A549 treated with AZD2906 at 1 μM for 4 hours (cell line): ENCODE measurements around the gene EFNB2. TPM values are rescaled to one million over a fixed set of nuclear protein-coding genes. Genes with fewer than 3 reads are reported as not detected.

Experiments
- total RNA-seq: library from RNA; stranded (reverse); fragments of 200-300 nt; extraction: Qiagen RNA extraction; gene quantifications from 5 replicates; pipeline ENCODE4 v1.2.3, GENCODE V29; 2022

The EFNB2 gene, protein sequence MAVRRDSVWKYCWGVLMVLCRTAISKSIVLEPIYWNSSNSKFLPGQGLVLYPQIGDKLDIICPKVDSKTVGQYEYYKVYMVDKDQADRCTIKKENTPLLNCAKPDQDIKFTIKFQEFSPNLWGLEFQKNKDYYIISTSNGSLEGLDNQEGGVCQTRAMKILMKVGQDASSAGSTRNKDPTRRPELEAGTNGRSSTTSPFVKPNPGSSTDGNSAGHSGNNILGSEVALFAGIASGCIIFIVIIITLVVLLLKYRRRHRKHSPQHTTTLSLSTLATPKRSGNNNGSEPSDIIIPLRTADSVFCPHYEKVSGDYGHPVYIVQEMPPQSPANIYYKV
- 3.4 to 4.4 TPM (median 4.0 TPM) in 5 replicates for total RNA-seq

DNA sequence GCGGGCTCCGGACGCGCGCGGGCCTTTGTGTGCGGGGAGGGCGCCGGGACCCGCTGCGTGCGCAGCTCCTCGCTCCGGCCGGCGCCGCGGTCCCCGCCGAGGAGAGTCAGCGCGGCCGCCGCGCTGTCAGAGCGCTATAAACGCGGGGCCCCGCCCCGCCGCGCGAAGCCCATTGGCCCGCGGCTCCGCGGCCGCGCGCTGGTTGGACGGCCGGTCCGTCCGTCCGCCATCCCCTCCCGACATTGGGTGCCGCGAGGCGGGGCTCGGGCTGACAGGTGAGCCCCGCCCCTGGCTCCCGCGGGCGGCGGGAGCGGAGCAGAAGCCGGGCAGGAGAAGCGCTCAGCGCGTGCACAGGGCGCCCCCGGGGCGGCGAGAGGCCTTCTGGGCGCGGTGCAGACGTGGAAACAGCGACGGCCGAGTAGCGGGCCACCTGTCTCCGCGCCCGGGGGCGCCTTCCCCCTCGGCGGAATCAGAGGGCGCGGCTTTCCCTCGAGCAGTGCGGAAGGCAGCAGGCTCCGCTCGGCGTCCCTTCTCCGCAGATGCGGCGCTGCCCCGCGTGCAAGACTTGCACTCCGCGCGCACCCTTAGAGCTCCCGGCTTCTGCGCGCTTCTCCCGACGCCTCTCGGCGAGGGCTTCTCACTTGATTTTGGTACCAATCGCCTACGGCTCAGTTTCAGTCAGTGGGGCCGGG is at the start of gene EFNB2:
TSS of gene EFNB2 (minus strand) at position 111 of the 692 bp plus-strand sequence. CDS start 698 bp downstream, outside the sequence.

DNA sequence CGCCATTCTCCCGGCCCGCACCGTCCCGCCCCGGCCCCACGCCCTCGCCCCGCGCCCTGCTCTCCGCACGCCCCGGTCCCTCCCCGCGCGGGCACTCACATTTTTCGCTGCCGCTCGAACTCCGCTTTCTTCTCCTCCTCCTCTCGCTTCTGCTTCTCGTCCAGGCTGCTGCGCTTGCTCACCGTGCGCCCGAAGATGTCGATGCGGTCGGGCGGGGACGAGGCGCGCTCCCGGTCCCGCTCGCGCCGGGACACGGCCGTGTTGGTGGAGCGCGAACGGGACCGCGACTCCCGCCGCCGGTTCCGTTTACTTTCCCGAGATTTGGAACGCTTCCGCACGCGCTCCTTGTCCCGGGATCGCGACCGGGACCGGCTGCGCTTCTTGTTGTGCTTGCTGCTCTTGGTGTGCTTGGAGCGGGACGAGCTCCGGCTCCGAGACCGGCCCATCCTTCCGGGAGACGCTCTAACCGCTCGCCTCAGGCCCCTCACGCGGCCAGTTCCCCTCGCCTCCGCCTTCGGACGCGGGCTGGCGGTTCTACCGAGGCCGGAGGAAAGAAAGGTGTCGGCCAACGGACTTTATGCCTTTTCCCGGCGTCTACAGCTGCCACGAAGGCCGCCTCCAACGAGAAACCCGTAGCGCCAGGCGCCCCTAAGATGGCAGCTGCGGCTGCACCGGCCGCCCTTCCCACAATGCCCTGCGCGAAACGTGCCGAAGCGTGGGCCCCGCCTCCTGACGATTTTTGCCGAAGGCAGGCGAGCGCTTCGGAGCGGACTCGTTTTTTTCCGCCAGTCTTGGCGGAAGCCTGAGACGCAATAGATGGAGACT is 32.2 kb upstream of the EFNB2 start, which contains the start of gene ARGLU1:
TSS of gene ARGLU1 (minus strand) at position 664 of the 825 bp plus-strand sequence. CDS start at position 446, 218 bp downstream.

Other genes with a start within 250 kb of the EFNB2 start
- 31.3 to 37.9 TPM (median 32.8 TPM) in 5 replicates for gene ARGLU1, start 32.5 kb upstream of the EFNB2 start, total RNA-seq